TTC549 (cell line): ENCODE results near the gene SSTR3.

Experiments
- FAIRE-seq: peaks from 2 replicates; lab custom pipeline; 2012; peaks lifted over from hg19 to GRCh38; lab: Jason Lieb, UNC

The SSTR3 gene

GRCh38 chr22:37166675-37167066 is 45.6 kb downstream of the SSTR3 start:
- FAIRE-seq: no peak

- no peak for FAIRE-seq
Observed at GRCh38 chr22:37165940-37166674, 46.2 kb downstream of the SSTR3 start.

- no peak for FAIRE-seq
Observed at GRCh38 chr22:37165066-37165465, 47.2 kb downstream of the SSTR3 start.

- FAIRE-seq: no peak
Observed at GRCh38 chr22:37164505-37164887, 47.8 kb downstream of the SSTR3 start.

GRCh38 chr22:37163575-37164504 is 48.4 kb downstream of the SSTR3 start:
- FAIRE-seq: no peak

- FAIRE-seq: no peak
Observed at GRCh38 chr22:37163096-37163489, 49.2 kb downstream of the SSTR3 start.

GRCh38 chr22:37162221-37163095 is 49.8 kb downstream of the SSTR3 start:
- no peak for FAIRE-seq

- no peak for FAIRE-seq
Observed at GRCh38 chr22:37161443-37161842, 50.8 kb downstream of the SSTR3 start.

GRCh38 chr22:37160027-37160426 is 52.2 kb downstream of the SSTR3 start:
- no peak for FAIRE-seq

GRCh38 chr22:37158963-37159290 is 53.4 kb downstream of the SSTR3 start:
- no peak for FAIRE-seq

GRCh38 chr22:37157516-37158285 is 54.6 kb downstream of the SSTR3 start:
- FAIRE-seq: no peak

- no peak for FAIRE-seq
Observed at GRCh38 chr22:37156686-37157435, 55.4 kb downstream of the SSTR3 start.

GRCh38 chr22:37155971-37156370 is 56.3 kb downstream of the SSTR3 start:
- no peak for FAIRE-seq

GRCh38 chr22:37154925-37155712 is 57.2 kb downstream of the SSTR3 start:
- no peak for FAIRE-seq
